GM12878 (cell line): Measurements from ENCODE around the gene HCN4. TPM values are rescaled to one million over a fixed set of nuclear protein-coding genes. Genes with fewer than 3 reads are reported as not detected.

Experiments used
- ATAC-seq: fragments of 200-7000 bp; cut with Tn5 transposase; 3 replicates; pipeline ENCODE4 v1.9.1; 2020; ENCODE audit warnings: mild to moderate bottlenecking, moderate library complexity
- BruUV-seq: library from RNA; stranded (reverse); fragments of 400-500 nt; replicated peaks from 2 replicates; lab custom pipeline; 2021; lab: Mats Ljungman, UMichigan
- CTCF ChIA-PET: fragments of 300-600 bp; sonication (Branson Sonifier 250); formaldehyde crosslinking; extraction: SDS; loops from one replicate; lab custom pipeline; 2021; ENCODE audit warnings: inconsistent platforms; lab: Yijun Ruan, JAX
- POLR2A ChIA-PET: fragments of 350-600 bp; formaldehyde crosslinking; extraction: SDS; loops from one replicate; lab custom pipeline; 2021; ENCODE audit warnings: inconsistent platforms; lab: Charles Lee
- RAD21 ChIA-PET: fragments of 300-600 bp; sonication (Branson Sonifier 250); formaldehyde crosslinking; loops from one replicate; lab custom pipeline; 2023; ENCODE audit warnings: antibody characterized with exemption; ENCODE audit not compliant: unreplicated experiment; lab: Charles Lee
- SMC1A ChIA-PET: fragments of 300-600 bp; sonication (Branson Sonifier 250); formaldehyde crosslinking; loops from one replicate; lab custom pipeline; 2023; ENCODE audit not compliant: unreplicated experiment, uncharacterized antibody; lab: Charles Lee
- DNase-seq: peaks from one replicate; pipeline ENCODE4 v3.0.0-alpha.2; 2011; ENCODE audit warnings: low read depth, low spot score
- FAIRE-seq: peaks from 3 replicates; lab custom pipeline; 2011; peaks lifted over from hg19 to GRCh38; lab: Jason Lieb, UNC
- H2AFZ ChIP-seq: 2 replicates; pipeline ENCODE4 v1.6.0; 2011; ENCODE audit warnings: low read depth, low read length, control low read depth; ENCODE audit not compliant: control insufficient read depth
- H3K27ac ChIP-seq: 2 replicates; pipeline ENCODE4 v1.5.1; 2011; ENCODE audit warnings: control low read depth; ENCODE audit not compliant: control insufficient read depth, insufficient read depth
- H3K27me3 ChIP-seq, 2 experiments: replicated peaks in 1 of 2; 2 replicates each; pipeline versions ENCODE4 v1.6.0 to v1.6.1; 2011; ENCODE audit warnings: low read length in 1 of 2; ENCODE audit not compliant: control insufficient read depth in 2 of 2, insufficient read depth in 2 of 2
- H3K36me3 ChIP-seq, 2 experiments: 2 replicates each; pipeline ENCODE4 v1.5.1; 2011; ENCODE audit warnings: low read length in 1 of 2; ENCODE audit not compliant: control insufficient read depth in 2 of 2, insufficient read depth in 2 of 2
- H3K4me1 ChIP-seq: 2 replicates; pipeline ENCODE4 v1.6.1; 2011; ENCODE audit warnings: mild to moderate bottlenecking, low read length, moderate library complexity, mixed read lengths; ENCODE audit not compliant: control insufficient read depth, insufficient read depth
- H3K4me2 ChIP-seq: 2 replicates; pipeline ENCODE4 v1.6.0; 2011; ENCODE audit warnings: control low read depth; ENCODE audit not compliant: control insufficient read depth, insufficient read depth
- H3K4me3 ChIP-seq: fragments of 200-600 bp; sonication (generic); 2 replicates; pipeline ENCODE4 v1.5.1; 2016
- H3K79me2 ChIP-seq: 2 replicates; pipeline ENCODE4 v1.6.0; 2011; ENCODE audit warnings: low read length; ENCODE audit not compliant: control insufficient read depth, insufficient read depth
- H3K9ac ChIP-seq: 2 replicates; pipeline ENCODE4 v1.8.0; 2011; ENCODE audit warnings: low read length, control low read depth, mixed read lengths; ENCODE audit not compliant: control insufficient read depth, insufficient read depth
- H3K9me3 ChIP-seq: replicated peaks from 3 replicates; pipeline ENCODE4 v1.5.1; 2011; ENCODE audit warnings: mild to moderate bottlenecking, low read length; ENCODE audit not compliant: control insufficient read depth, insufficient read depth
- H4K20me1 ChIP-seq: 2 replicates; pipeline ENCODE4 v1.6.0; 2011; ENCODE audit not compliant: control insufficient read depth, insufficient read depth
- BHLHE40 ChIP-seq, 2 experiments: fragments of 450-650 bp in 1 of 2; IDR thresholded peaks; 2 replicates each; pipeline ENCODE4 v1.6.1; 2011 to 2017; ENCODE audit warnings: low read depth in 2 of 2, borderline replicate concordance in 1 of 2, improper control_type of control experiment in 1 of 2, low read length in 1 of 2, mild to moderate bottlenecking in 1 of 2
- EZH2 ChIP-seq: IDR thresholded peaks from 2 replicates; pipeline ENCODE4 v1.6.1; 2012; ENCODE audit warnings: low read depth, mild to moderate bottlenecking, control low read depth, inconsistent platforms, low read length, borderline replicate concordance; ENCODE audit not compliant: control insufficient read depth
- IRF4 ChIP-seq: IDR thresholded peaks from 2 replicates; pipeline ENCODE4 v1.6.1; 2011; ENCODE audit warnings: low read depth, low read length
- JUND ChIP-seq: IDR thresholded peaks from 2 replicates; pipeline ENCODE4 v1.6.1; 2012; ENCODE audit warnings: low read depth, mild to moderate bottlenecking, low read length, improper control_type of control experiment, moderate library complexity
- RB1 ChIP-seq: fragments of 450-650 bp; formaldehyde crosslinking; IDR thresholded peaks from 2 replicates; pipeline ENCODE4 v1.6.1; 2017; ENCODE audit warnings: mild to moderate bottlenecking, borderline replicate concordance
- RELB ChIP-seq: fragments of 450-650 bp; IDR thresholded peaks from 2 replicates; pipeline ENCODE4 v1.6.1; 2017; ENCODE audit warnings: low read depth, mild to moderate bottlenecking, moderate library complexity
- SMC3 ChIP-seq: IDR thresholded peaks from 2 replicates; pipeline ENCODE4 v1.6.1; 2011; ENCODE audit warnings: low read length, improper control_type of control experiment, borderline replicate concordance
- SP1 ChIP-seq: IDR thresholded peaks from one replicate; pipeline ENCODE4 v1.6.1; 2011; ENCODE audit warnings: low read depth, low read length
- SPI1 ChIP-seq: IDR thresholded peaks from 2 replicates; pipeline ENCODE4 v1.6.1; 2011; ENCODE audit warnings: low read depth, mild to moderate bottlenecking, low read length, moderate library complexity, borderline replicate concordance; ENCODE audit not compliant: insufficient read depth
- TARDBP ChIP-seq: IDR thresholded peaks from 2 replicates; pipeline ENCODE4 v1.6.1; 2016; ENCODE audit warnings: borderline replicate concordance
- WGBS: methylation state at CpG from one replicate; pipeline ENCODE4 v1.1.6; 2016; ENCODE audit warnings: low lambda C conversion rate; ENCODE audit not compliant: insufficient replicate concordance, insufficient coverage; ENCODE audit errors: missing lambda C conversion rate; 5-methylcytosine and 5-hydroxymethylcytosine counted together
- in situ Hi-C: fragments of 300-500 bp; cut with MboI; formaldehyde crosslinking; loops from 9 replicates; pipeline ENCODE4 v1.14.3; 2018; ENCODE audit warnings: mixed read lengths
- intact Hi-C: fragments of 100-400 bp; cut with micrococcal nuclease; formaldehyde crosslinking; loops from one replicate; pipeline ENCODE4 v1.14.2; 2022; ENCODE audit not compliant: unreplicated experiment
- polyA plus RNA-seq, 11 experiments: library from polyadenylated mRNA; depleted of rRNA in 4 of 11; unstranded in 6 of 11; stranded (reverse) in 5 of 11; fragments of >200 nt; fragmentation: Nextera tagmentation in 4 of 11; fragmentation: Illumina TruSeq in 1 of 11; extraction: Ambion mirVana in 4 of 11; extraction: Trizol in 1 of 11; gene quantifications; 1 replicate in 1 of 11; 2 replicates in 10 of 11; pipeline versions ENCODE4 v1.2.1 to v1.2.3, GENCODE V29; 2011 to 2016; ENCODE audit warnings: inconsistent platforms in 2 of 11, missing spikeins in 2 of 11, low read depth in 1 of 11
- total RNA-seq, 4 experiments: library from RNA; depleted of rRNA in 3 of 4; stranded (reverse); fragments of >200 nt in 3 of 4; fragmentation: Illumina TruSeq in 1 of 4; extraction: Trizol in 1 of 4; gene quantifications; 2 replicates each; pipeline versions ENCODE4 v1.2.1 to v1.2.3, GENCODE V29; 2013 to 2021
- TF ChIP-seq, protein P1 (sequence below): fragments of 450-650 bp; conservative IDR thresholded peaks from 2 replicates; pipeline ENCODE4 v1.6.1; 2017; ENCODE audit warnings: mild to moderate bottlenecking, moderate library complexity
- TF ChIP-seq, protein P2 (sequence below): fragments of 450-650 bp; IDR thresholded peaks from 2 replicates; pipeline ENCODE4 v1.6.1; 2016; ENCODE audit warnings: mild to moderate bottlenecking, moderate library complexity, borderline replicate concordance

Gene HCN4
- total and polyA plus RNA-seq, 10 of the 15 experiments (the other 5 are each of a cell fraction or from before 2014, with no cell fraction given), result 0.03 to 0.10 TPM; not detected in 8

DNA sequence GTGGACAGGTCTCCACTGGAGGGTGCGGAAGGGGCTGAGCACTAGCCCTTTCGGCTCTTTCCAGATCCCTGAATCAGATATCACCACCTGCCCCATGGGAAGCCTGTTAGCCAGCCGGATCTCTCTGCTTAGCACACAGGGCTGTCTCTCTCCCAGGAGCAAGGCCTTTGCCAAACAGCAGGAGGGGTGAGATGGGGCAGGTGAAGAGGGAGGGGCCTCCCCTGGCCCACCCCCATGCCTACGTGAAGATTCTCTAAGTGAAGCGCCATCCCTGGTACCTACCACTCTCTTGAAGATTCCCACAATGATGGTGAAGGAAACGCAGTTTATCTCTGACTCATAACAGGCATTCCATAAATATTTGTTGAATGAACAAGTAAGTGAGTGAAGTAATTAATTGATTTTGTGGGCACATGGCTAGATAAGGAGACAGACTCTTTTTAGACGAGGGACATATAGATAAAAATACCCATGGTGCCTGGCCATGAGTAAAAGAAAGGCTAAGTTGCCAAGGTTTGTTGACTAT lies 19.6 kb upstream of the HCN4 start:
- DNase-seq, result no peak
- Histone ChIP-seq H4K20me1 (no peaks in the 10 kb centered on the region), H3K9ac (no peak overlapping the region), H3K79me2 (no peaks in the 10 kb centered on the region), H3K36me3 (no peaks in the 10 kb centered on the region), H3K9me3 (no peaks in the 10 kb centered on the region), H3K4me2 (no peak overlapping the region), H3K4me1 (no peaks in the 10 kb centered on the region), H3K4me3 (no peak overlapping the region), H2AFZ (no peak overlapping the region), H3K27me3 (no peaks in the 10 kb centered on the region; a peak in 2 of 4 replicates), H3K27ac (no peak overlapping the region)
- POLR2A ChIA-PET, result no interaction called here
- no peak for FAIRE-seq
- intact Hi-C loops, result no loop called here
- CTCF ChIA-PET, result no interaction called here
- 33% methylated on average over 7 of the region's 7 CpGs for WGBS
- RAD21 ChIA-PET, result no interaction called here
- SMC1A ChIA-PET, result no interaction called here
- no peak for ATAC-seq
- BruUV-seq, result no TSS peak
- in situ Hi-C loops, result no loop called here
- TF ChIP-seq SP1 (no peak), JUND (no peak), SPI1 (no peak), IRF4 (no peak), BHLHE40 (IDR thresholded peaks at IDR 0.05; ENCODE audit: borderline replicate concordance in 1 of 2, low read depth in 2 of 2, low read length in 1 of 2) (no peak), RELB (no peak), EZH2 (no peak), SMC3 (no peak), TARDBP (no peak), RB1 (no peak)
- TF ChIP-seq, protein P1, sequence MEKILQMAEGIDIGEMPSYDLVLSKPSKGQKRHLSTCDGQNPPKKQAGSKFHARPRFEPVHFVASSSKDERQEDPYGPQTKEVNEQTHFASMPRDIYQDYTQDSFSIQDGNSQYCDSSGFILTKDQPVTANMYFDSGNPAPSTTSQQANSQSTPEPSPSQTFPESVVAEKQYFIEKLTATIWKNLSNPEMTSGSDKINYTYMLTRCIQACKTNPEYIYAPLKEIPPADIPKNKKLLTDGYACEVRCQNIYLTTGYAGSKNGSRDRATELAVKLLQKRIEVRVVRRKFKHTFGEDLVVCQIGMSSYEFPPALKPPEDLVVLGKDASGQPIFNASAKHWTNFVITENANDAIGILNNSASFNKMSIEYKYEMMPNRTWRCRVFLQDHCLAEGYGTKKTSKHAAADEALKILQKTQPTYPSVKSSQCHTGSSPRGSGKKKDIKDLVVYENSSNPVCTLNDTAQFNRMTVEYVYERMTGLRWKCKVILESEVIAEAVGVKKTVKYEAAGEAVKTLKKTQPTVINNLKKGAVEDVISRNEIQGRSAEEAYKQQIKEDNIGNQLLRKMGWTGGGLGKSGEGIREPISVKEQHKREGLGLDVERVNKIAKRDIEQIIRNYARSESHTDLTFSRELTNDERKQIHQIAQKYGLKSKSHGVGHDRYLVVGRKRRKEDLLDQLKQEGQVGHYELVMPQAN, result no peak
- TF ChIP-seq, protein P2, sequence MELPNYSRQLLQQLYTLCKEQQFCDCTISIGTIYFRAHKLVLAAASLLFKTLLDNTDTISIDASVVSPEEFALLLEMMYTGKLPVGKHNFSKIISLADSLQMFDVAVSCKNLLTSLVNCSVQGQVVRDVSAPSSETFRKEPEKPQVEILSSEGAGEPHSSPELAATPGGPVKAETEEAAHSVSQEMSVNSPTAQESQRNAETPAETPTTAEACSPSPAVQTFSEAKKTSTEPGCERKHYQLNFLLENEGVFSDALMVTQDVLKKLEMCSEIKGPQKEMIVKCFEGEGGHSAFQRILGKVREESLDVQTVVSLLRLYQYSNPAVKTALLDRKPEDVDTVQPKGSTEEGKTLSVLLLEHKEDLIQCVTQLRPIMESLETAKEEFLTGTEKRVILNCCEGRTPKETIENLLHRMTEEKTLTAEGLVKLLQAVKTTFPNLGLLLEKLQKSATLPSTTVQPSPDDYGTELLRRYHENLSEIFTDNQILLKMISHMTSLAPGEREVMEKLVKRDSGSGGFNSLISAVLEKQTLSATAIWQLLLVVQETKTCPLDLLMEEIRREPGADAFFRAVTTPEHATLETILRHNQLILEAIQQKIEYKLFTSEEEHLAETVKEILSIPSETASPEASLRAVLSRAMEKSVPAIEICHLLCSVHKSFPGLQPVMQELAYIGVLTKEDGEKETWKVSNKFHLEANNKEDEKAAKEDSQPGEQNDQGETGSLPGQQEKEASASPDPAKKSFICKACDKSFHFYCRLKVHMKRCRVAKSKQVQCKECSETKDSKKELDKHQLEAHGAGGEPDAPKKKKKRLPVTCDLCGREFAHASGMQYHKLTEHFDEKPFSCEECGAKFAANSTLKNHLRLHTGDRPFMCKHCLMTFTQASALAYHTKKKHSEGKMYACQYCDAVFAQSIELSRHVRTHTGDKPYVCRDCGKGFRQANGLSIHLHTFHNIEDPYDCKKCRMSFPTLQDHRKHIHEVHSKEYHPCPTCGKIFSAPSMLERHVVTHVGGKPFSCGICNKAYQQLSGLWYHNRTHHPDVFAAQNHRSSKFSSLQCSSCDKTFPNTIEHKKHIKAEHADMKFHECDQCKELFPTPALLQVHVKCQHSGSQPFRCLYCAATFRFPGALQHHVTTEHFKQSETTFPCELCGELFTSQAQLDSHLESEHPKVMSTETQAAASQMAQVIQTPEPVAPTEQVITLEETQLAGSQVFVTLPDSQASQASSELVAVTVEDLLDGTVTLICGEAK, result no peak
